Tibial nerve (tissue), 4 donors: Measurements from ENCODE around the gene CTNNA1.

Experiments
- EP300 ChIP-seq, 2 donors: sonication (generic); formaldehyde crosslinking; IDR thresholded peaks; one replicate each; pipeline ENCODE4 v1.6.1; 2017; ENCODE audit warnings: antibody characterized with exemption in 2 of 2, mild to moderate bottlenecking in 1 of 2
- TF ChIP-seq, protein P1 (sequence below), 5 experiments: fragments of 200-600 bp in 3 of 5; fragments of 450-650 bp in 2 of 5; sonication (generic) in 3 of 5; IDR thresholded peaks; one replicate each; pipeline ENCODE4 v1.5.1; 2016 to 2019; ENCODE audit warnings: antibody characterized with exemption in 5 of 5, mild to moderate bottlenecking in 3 of 5, moderate library complexity in 2 of 5

DNA sequence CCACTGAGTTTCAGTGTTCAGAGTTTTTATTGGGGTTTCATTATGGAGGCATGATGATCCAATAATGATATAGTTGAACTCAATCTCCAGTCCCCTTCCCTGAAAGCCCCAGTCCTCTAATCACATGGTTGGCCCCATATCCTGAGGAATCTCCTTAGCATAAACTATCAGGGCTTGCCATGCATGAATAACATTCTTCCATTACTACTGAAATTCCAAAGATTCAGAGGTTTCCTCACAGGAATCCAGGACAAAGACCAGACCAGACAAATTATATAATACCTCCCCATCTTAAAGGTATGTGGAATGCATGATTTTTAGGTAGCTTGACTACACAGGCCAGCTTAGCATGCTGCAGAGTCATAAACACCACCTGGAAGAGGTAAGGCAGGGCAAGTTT, 137.4 kb downstream of the CTNNA1 start:
- TF ChIP-seq EP300 (IDR thresholded peaks at IDR 0.05), result no peak
- TF ChIP-seq, protein P1, sequence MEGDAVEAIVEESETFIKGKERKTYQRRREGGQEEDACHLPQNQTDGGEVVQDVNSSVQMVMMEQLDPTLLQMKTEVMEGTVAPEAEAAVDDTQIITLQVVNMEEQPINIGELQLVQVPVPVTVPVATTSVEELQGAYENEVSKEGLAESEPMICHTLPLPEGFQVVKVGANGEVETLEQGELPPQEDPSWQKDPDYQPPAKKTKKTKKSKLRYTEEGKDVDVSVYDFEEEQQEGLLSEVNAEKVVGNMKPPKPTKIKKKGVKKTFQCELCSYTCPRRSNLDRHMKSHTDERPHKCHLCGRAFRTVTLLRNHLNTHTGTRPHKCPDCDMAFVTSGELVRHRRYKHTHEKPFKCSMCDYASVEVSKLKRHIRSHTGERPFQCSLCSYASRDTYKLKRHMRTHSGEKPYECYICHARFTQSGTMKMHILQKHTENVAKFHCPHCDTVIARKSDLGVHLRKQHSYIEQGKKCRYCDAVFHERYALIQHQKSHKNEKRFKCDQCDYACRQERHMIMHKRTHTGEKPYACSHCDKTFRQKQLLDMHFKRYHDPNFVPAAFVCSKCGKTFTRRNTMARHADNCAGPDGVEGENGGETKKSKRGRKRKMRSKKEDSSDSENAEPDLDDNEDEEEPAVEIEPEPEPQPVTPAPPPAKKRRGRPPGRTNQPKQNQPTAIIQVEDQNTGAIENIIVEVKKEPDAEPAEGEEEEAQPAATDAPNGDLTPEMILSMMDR (IDR thresholded peaks at IDR 0.05), result no peak
